Measurements from ENCODE around the gene MED17. TPM values are rescaled to one million over a fixed set of nuclear protein-coding genes. Genes with fewer than 3 reads are reported as not detected.

MED17 gene
- total and polyA plus RNA-seq, 10 of the 15 experiments (the other 5 are each of a cell fraction or from before 2014, with no cell fraction given) = 7.3 to 38.7 (median 28.3) TPM

DNA sequence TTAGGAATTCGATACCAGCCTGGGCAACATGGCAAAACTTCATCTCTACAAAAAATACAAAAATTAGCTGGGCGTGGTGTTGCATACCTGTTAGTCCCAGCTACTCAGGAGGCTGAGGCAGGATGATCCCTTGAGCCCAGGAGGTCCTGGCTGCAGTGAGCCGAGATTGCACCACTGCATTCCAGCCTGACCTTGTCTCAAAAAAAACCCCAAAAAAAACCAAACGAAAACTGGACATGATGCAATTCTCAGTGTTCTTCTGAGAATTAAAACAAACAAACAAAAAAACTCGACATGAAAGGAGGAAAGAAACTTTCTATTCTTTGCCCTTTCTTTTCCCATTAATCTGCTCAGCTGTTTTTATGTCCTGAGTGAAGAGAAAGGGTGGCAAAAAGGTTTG is 7.4 kb downstream of the MED17 start:
- POLR2A ChIA-PET = no interaction called here
- Histone ChIP-seq H3K27me3 (replicated peaks in 1 of 2; ENCODE audit: control insufficient read depth in 2 of 2, insufficient read depth in 2 of 2, low read length in 1 of 2) (no peaks in the 10 kb centered on the region), H3K27ac (ENCODE audit: control insufficient read depth, insufficient read depth) (no peak overlapping the region), H3K36me3 (ENCODE audit: control insufficient read depth in 2 of 2, insufficient read depth in 2 of 2, low read length in 1 of 2) (peaks cover 3 to 42% of the 10 kb centered on the region in 2 experiments), H3K9ac (ENCODE audit: control insufficient read depth, insufficient read depth, low read length) (no peak overlapping the region), H4K20me1 (ENCODE audit: control insufficient read depth, insufficient read depth) (no peaks in the 10 kb centered on the region), H2AFZ (ENCODE audit: control insufficient read depth, low read depth, low read length) (no peak overlapping the region), H3K4me2 (ENCODE audit: control insufficient read depth, insufficient read depth) (no peak overlapping the region), H3K4me3 (no peak overlapping the region), H3K9me3 (replicated peaks; ENCODE audit: control insufficient read depth, insufficient read depth, low read length) (no peaks in the 10 kb centered on the region), H3K4me1 (ENCODE audit: control insufficient read depth, insufficient read depth, low read length) (no peaks in the 10 kb centered on the region), H3K79me2 (ENCODE audit: control insufficient read depth, insufficient read depth, low read length) (peaks cover 30% of the 10 kb centered on the region)
- ATAC-seq (no peak), DNase-seq (ENCODE audit: low read depth, low spot score) (no peak), FAIRE-seq (no peak)
- TF ChIP-seq SMC3 (IDR thresholded peaks at IDR 0.05; ENCODE audit: borderline replicate concordance, low read length) (no peak), SRF (IDR thresholded peaks at IDR 0.05; ENCODE audit: low read depth in 2 of 2, low read length in 2 of 2) (no peak), TAF1 (IDR thresholded peaks at IDR 0.05; ENCODE audit: borderline replicate concordance, low read depth, low read length) (no peak), ZNF274 (IDR thresholded peaks at IDR 0.05; ENCODE audit: insufficient read depth, insufficient read length) (no peak)
- TF ChIP-seq, protein P1, sequence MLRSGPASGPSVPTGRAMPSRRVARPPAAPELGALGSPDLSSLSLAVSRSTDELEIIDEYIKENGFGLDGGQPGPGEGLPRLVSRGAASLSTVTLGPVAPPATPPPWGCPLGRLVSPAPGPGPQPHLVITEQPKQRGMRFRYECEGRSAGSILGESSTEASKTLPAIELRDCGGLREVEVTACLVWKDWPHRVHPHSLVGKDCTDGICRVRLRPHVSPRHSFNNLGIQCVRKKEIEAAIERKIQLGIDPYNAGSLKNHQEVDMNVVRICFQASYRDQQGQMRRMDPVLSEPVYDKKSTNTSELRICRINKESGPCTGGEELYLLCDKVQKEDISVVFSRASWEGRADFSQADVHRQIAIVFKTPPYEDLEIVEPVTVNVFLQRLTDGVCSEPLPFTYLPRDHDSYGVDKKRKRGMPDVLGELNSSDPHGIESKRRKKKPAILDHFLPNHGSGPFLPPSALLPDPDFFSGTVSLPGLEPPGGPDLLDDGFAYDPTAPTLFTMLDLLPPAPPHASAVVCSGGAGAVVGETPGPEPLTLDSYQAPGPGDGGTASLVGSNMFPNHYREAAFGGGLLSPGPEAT (IDR thresholded peaks at IDR 0.05; ENCODE audit: low read depth) = no peak
- no TSS peak for BruUV-seq (replicated peaks)
- in situ Hi-C loops (cut with MboI) = no loop called here
- CTCF ChIA-PET = interaction anchor here (1.1 kb wide), 1 partner anchor 123 kb away, joined by 3 read pairs; no protein-coding TSS in a partner anchor
- whole genome bisulfite sequencing (ENCODE audit: insufficient coverage, insufficient replicate concordance, low lambda C conversion rate, missing lambda C conversion rate) = 92% methylated on average over 5 of the region's 5 CpGs
- intact Hi-C loops (cut with micrococcal nuclease; ENCODE audit: unreplicated experiment) = loop anchor here (10.0 kb wide), 1 partner anchor 557 kb away; no protein-coding TSS in a partner anchor
- RAD21 ChIA-PET (ENCODE audit: unreplicated experiment) = no interaction called here
- SMC1A ChIA-PET (ENCODE audit: uncharacterized antibody, unreplicated experiment) = no interaction called here

Measured in GM12878 (cell line).